ENCODE data around the gene OCA2.

Gene OCA2

DNA sequence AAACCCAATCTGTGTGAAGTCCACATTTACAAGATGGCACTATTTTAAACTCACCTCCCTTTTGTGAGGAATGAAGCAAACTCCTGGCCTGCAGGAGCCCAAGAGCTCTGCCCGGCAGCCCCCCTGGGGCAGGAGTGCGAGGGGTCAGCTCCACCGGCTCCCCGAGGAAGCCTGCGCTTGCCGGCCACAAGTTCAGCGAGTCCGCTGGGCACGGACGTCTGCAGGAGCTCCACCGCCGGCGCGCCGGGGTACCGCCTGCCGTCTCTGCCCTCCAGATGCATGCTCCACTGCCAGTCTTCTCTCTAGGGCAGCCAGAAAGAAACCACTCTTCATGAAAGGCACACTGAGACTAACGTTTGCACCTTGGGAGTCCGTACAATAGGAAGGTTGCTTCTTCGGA, 17.5 kb downstream of the OCA2 start:
- no peaks in the 10 kb centered on the region for H3K9me3 ChIP-seq (ENCODE audit: control insufficient read depth, low read length)
- no peaks in the 10 kb centered on the region for H3K4me1 ChIP-seq (ENCODE audit: control insufficient read depth, insufficient read depth, low read length)
- H3K27ac ChIP-seq (ENCODE audit: insufficient read depth, low read depth, low read length, poor library complexity, severe bottlenecking), result no peak overlapping the region
- no peaks in the 10 kb centered on the region for H3K27me3 ChIP-seq (ENCODE audit: control insufficient read depth, insufficient read depth, low read length, poor library complexity, severe bottlenecking)
- WGBS, 2 experiments, result 95 to 97% methylated on average over 20 of the region's 20 CpGs
- no peaks in the 10 kb centered on the region for H3K36me3 ChIP-seq (ENCODE audit: control insufficient read depth, insufficient read depth, low read length)
- H3K4me3 ChIP-seq (ENCODE audit: insufficient read depth, low read depth, low read length), result no peak overlapping the region

DNA sequence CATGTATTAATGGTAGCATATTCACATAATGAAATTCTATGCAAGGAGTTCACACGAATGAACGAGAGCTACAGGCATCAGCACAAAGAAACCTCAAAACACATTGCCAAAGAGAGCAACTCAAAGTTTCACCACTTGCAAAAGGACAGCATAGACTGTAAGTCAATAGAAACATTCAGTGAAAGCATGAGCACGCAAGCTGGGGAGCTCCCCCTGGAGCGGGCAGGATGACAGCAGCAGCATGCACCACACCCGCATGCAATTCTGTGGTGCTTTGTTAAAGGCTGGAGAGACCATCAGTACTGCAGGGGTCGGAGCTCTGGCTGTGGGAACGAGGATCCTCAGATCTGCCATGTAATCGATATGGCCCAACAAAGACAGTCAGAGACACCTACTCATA, 18.7 kb downstream of the OCA2 start:
- Histone ChIP-seq H3K27me3 (ENCODE audit: control insufficient read depth, insufficient read depth, low read length, poor library complexity, severe bottlenecking) (no peaks in the 10 kb centered on the region), H3K9me3 (ENCODE audit: control insufficient read depth, low read length) (no peaks in the 10 kb centered on the region), H3K27ac (ENCODE audit: insufficient read depth, low read depth, low read length, poor library complexity, severe bottlenecking) (no peak overlapping the region), H3K4me1 (ENCODE audit: control insufficient read depth, insufficient read depth, low read length) (no peaks in the 10 kb centered on the region), H3K36me3 (ENCODE audit: control insufficient read depth, insufficient read depth, low read length) (no peaks in the 10 kb centered on the region), H3K4me3 (ENCODE audit: insufficient read depth, low read depth, low read length) (no peak overlapping the region)
- 34 to 49% methylated on average over 8 of the region's 8 CpGs for WGBS, 2 experiments

DNA sequence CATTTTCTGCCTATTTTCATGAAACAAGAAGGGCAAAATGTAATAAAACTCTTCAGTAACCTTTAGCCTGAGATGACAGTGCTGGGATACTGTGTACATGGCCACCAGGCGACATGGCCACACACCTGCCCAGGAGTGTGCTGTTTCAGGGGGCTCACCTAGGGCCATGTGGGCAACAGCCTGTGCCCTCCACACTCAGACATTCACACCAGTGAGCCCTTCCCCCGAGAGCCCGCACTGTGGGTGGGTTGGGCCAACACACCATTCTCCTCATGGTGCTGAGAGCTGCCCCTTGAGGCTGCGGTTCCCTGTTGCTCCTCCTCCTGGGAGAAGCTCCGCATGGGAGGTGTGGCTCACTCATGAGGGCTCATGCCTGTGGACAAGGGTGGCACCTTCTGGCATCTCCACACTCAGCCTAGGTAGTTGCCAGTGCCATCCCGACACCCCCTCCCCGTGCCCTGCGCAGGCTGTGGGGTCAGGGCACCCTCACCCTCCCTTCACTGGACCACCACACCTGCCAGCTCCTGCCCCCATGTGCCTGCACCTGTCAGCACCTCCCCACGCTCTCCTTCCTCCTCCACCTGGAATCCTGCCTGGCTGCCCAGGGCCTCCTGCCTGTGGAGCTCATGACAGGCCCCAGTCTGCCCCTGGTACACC, 19.7 kb downstream of the OCA2 start:
- Histone ChIP-seq H3K27ac (ENCODE audit: insufficient read depth, low read depth, low read length, poor library complexity, severe bottlenecking) (no peak overlapping the region), H3K36me3 (ENCODE audit: control insufficient read depth, insufficient read depth, low read length) (no peaks in the 10 kb centered on the region), H3K4me3 (ENCODE audit: insufficient read depth, low read depth, low read length) (no peak overlapping the region), H3K27me3 (ENCODE audit: control insufficient read depth, insufficient read depth, low read length, poor library complexity, severe bottlenecking) (no peaks in the 10 kb centered on the region), H3K9me3 (ENCODE audit: control insufficient read depth, low read length) (no peaks in the 10 kb centered on the region), H3K4me1 (ENCODE audit: control insufficient read depth, insufficient read depth, low read length) (no peaks in the 10 kb centered on the region)
- WGBS, 2 experiments, result 90 to 92% methylated on average over 9 of the region's 9 CpGs

DNA sequence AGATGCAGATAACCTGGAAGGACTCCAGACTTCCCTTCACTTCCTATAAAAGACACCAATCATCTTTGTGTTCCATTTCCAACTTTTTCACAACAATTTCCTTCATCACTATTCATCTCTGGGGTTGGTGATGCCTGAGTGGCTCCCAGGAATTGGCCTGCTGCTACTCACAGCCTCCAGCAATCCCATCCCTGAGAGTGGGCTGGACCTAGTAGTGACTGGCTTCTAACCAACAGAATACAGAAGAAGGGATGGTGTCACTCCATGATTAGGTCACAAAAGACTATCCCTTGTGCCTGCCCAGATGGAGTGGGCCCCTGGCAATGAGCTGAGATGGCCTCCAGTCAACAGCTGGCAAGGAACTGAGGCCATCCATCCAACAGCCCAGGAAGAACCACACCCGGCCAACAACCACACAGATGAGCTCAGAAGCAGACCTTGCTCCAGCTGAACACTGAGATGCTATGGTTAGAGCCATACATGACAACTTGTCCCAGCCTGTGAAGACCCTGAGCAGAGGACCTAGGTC, 20.9 kb downstream of the OCA2 start:
- H3K4me3 ChIP-seq (ENCODE audit: insufficient read depth, low read depth, low read length), result no peak overlapping the region
- H3K36me3 ChIP-seq (ENCODE audit: control insufficient read depth, insufficient read depth, low read length), result no peaks in the 10 kb centered on the region
- no peaks in the 10 kb centered on the region for H3K4me1 ChIP-seq (ENCODE audit: control insufficient read depth, insufficient read depth, low read length)
- no peak overlapping the region for H3K27ac ChIP-seq (ENCODE audit: insufficient read depth, low read depth, low read length, poor library complexity, severe bottlenecking)
- H3K27me3 ChIP-seq (ENCODE audit: control insufficient read depth, insufficient read depth, low read length, poor library complexity, severe bottlenecking), result no peaks in the 10 kb centered on the region
- no peaks in the 10 kb centered on the region for H3K9me3 ChIP-seq (ENCODE audit: control insufficient read depth, low read length)
- 91 to 95% methylated on average over 1 of the region's 1 CpG for WGBS, 2 experiments

DNA sequence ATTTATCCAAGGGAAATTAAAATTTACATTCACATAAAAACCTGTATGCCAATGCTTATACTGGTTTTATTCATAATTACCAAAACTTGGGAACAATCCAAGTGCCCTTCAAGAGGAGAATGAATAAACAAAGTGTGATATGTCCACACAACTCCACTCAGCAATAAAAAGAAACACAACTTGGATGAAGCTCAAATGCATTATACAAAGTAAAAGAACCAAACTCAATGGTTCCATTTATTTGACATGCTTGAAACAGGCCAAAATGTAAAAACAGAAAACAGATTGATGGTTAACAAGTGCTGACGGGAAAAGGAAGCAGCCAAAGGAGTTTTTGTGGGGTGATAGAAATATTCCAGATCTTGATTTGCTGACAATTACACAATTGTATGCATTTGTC, 23.5 kb downstream of the OCA2 start:
- Histone ChIP-seq H3K27ac (ENCODE audit: insufficient read depth, low read depth, low read length, poor library complexity, severe bottlenecking) (no peak overlapping the region), H3K9me3 (ENCODE audit: control insufficient read depth, low read length) (no peaks in the 10 kb centered on the region), H3K4me1 (ENCODE audit: control insufficient read depth, insufficient read depth, low read length) (no peaks in the 10 kb centered on the region), H3K27me3 (ENCODE audit: control insufficient read depth, insufficient read depth, low read length, poor library complexity, severe bottlenecking) (no peaks in the 10 kb centered on the region), H3K4me3 (ENCODE audit: insufficient read depth, low read depth, low read length) (no peak overlapping the region), H3K36me3 (ENCODE audit: control insufficient read depth, insufficient read depth, low read length) (no peaks in the 10 kb centered on the region)
- WGBS, 2 experiments, result 83 to 100% methylated on average over 1 of the region's 1 CpG

DNA sequence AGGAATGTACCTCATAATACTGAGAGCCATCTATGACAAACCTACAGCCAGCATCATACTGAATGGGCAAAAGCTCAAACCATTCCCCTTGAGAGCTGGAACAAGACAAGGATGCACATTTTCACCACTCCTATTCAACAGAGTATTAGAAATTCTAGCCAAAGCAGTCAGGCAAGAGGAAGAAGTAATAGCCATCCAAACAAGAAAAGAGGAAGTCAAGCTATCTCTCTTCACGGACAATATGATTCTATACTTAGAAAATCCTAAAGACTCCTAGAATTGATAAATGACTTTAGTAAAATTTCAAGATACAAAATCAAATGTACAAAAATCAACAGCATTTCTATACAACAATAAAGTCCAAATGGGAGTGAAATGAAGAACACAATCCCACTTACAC, 30.2 kb downstream of the OCA2 start:
- WGBS, 2 experiments, result 100% methylated on average over 1 of the region's 1 CpG; no CpG with 5 or more reads in 1 of the 2 experiments
- no peak overlapping the region for H3K27ac ChIP-seq (ENCODE audit: insufficient read depth, low read depth, low read length, poor library complexity, severe bottlenecking)

DNA sequence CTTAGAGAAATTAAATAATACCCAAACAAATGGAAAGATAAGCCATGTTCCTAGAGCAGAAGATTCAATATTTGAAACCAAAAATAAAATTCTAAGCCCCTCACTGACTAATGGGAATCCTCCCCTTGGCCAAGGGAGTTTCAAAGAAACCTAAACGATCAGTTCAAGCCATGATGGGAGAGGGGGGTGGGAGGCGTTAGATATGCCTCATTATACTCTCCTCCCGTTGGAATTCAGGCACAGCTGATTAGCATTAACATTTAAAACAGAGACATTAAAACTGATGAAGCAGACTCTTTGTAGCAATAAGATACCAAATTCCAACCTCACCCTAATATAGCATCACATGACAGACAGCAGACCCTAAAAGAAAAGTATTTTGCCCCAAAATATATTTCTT, 32.9 kb downstream of the OCA2 start:
- H3K4me3 ChIP-seq (ENCODE audit: insufficient read depth, low read depth, low read length), result no peak overlapping the region
- no peaks in the 10 kb centered on the region for H3K36me3 ChIP-seq (ENCODE audit: control insufficient read depth, insufficient read depth, low read length)
- WGBS, 2 experiments, result 67 to 78% methylated on average over 1 to 3 of the region's 3 CpGs
- H3K27ac ChIP-seq (ENCODE audit: insufficient read depth, low read depth, low read length, poor library complexity, severe bottlenecking), result no peak overlapping the region
- H3K9me3 ChIP-seq (ENCODE audit: control insufficient read depth, low read length), result no peaks in the 10 kb centered on the region
- H3K27me3 ChIP-seq (ENCODE audit: control insufficient read depth, insufficient read depth, low read length, poor library complexity, severe bottlenecking), result no peaks in the 10 kb centered on the region
- H3K4me1 ChIP-seq (ENCODE audit: control insufficient read depth, insufficient read depth, low read length), result no peaks in the 10 kb centered on the region

More for the DNA sequence above, 30.2 kb downstream of the OCA2 start:
- Histone ChIP-seq H3K36me3 (ENCODE audit: control insufficient read depth, insufficient read depth, low read length) (no peaks in the 10 kb centered on the region), H3K27me3 (ENCODE audit: control insufficient read depth, insufficient read depth, low read length, poor library complexity, severe bottlenecking) (no peaks in the 10 kb centered on the region), H3K4me1 (ENCODE audit: control insufficient read depth, insufficient read depth, low read length) (no peaks in the 10 kb centered on the region), H3K9me3 (ENCODE audit: control insufficient read depth, low read length) (no peaks in the 10 kb centered on the region), H3K4me3 (ENCODE audit: insufficient read depth, low read depth, low read length) (no peak overlapping the region)

DNA sequence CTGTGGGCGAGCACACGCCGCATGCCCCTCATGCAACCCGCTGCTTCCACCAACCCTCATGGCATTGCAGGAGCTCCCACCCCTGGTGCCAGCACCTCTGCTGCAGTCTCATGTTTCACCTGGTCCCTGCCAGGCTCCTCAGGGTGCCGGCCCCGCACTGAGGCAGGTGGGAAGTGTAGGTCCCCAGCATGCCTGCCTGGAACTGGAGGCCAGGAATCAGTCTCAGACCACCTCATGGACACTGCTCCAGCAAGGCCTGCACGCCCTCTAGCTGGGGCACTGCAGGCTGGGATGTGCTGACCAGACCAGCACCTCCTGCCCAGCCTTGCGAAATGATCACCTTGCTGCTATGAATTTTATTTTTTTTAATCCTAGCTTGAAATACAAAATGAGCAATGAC, 39.1 kb downstream of the OCA2 start:
- H3K9me3 ChIP-seq (ENCODE audit: control insufficient read depth, low read length), result no peaks in the 10 kb centered on the region
- no peaks in the 10 kb centered on the region for H3K4me1 ChIP-seq (ENCODE audit: control insufficient read depth, insufficient read depth, low read length)
- H3K27me3 ChIP-seq (ENCODE audit: control insufficient read depth, insufficient read depth, low read length, poor library complexity, severe bottlenecking), result no peaks in the 10 kb centered on the region
- H3K4me3 ChIP-seq (ENCODE audit: insufficient read depth, low read depth, low read length), result no peak overlapping the region
- H3K27ac ChIP-seq (ENCODE audit: insufficient read depth, low read depth, low read length, poor library complexity, severe bottlenecking), result no peak overlapping the region
- WGBS, 2 experiments, result 92 to 94% methylated on average over 8 of the region's 8 CpGs
- H3K36me3 ChIP-seq (ENCODE audit: control insufficient read depth, insufficient read depth, low read length), result no peaks in the 10 kb centered on the region

DNA sequence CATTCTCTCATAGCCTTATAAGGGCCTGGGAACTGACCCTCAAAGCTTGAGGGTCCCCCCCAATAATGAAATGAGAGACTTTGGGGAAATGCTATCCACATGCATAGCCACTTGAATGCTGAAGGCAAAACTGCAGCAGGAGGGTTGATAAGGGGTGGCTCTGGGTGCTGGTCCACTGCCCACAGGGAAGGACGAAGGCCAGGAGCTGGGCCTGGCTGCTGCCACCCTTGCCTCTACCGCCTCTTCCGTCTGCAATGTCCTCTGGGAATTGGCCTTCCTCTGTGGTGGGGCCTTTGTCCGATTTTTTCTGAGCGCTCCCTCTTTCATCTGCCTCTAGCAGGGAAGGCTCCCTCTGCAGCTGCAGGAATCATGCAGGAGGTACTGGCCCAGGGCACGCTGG, 41.0 kb downstream of the OCA2 start:
- WGBS, 2 experiments, result 96% methylated on average over 6 of the region's 6 CpGs
- Histone ChIP-seq H3K27me3 (ENCODE audit: control insufficient read depth, insufficient read depth, low read length, poor library complexity, severe bottlenecking) (no peaks in the 10 kb centered on the region), H3K9me3 (ENCODE audit: control insufficient read depth, low read length) (no peaks in the 10 kb centered on the region), H3K4me1 (ENCODE audit: control insufficient read depth, insufficient read depth, low read length) (no peaks in the 10 kb centered on the region), H3K36me3 (ENCODE audit: control insufficient read depth, insufficient read depth, low read length) (no peaks in the 10 kb centered on the region), H3K27ac (ENCODE audit: insufficient read depth, low read depth, low read length, poor library complexity, severe bottlenecking) (no peak overlapping the region), H3K4me3 (ENCODE audit: insufficient read depth, low read depth, low read length) (no peak overlapping the region)

DNA sequence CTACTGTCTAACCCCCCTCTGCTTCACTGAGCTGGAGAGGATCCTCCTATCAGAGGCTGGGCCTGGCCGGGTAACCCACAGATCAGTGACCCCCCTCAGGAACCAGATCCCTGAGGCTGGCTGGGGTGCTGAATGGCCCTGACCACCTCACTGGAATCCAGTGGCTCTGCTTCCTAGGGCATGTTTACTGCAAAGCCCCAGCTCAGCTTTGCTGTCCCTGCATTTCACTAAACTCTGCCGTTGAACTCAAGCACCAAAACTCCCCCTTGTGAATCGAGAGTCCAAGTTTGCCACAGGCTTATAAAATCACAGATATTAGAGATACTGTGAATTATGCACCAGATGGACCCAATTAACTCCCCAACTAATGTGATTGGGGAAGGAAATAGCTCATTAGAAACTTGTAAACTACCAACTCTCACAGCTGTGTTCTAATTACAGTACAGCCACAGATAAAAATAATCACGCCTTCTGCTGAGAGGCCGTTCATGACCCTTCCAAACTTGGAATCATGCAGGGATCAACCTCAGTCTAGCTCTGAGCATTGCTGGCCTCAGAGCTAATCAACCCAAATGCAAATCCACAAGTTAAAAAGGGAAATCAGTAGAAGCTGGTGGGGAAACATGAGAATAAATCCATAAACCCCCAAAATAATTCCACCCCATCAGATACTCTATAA, 47.0 kb downstream of the OCA2 start:
- H3K4me3 ChIP-seq (ENCODE audit: insufficient read depth, low read depth, low read length), result no peak overlapping the region
- no peaks in the 10 kb centered on the region for H3K27me3 ChIP-seq (ENCODE audit: control insufficient read depth, insufficient read depth, low read length, poor library complexity, severe bottlenecking)
- WGBS, 2 experiments, result 92 to 93% methylated on average over 4 to 5 of the region's 5 CpGs
- no peak overlapping the region for H3K27ac ChIP-seq (ENCODE audit: insufficient read depth, low read depth, low read length, poor library complexity, severe bottlenecking)
- H3K36me3 ChIP-seq (ENCODE audit: control insufficient read depth, insufficient read depth, low read length), result no peaks in the 10 kb centered on the region
- no peaks in the 10 kb centered on the region for H3K9me3 ChIP-seq (ENCODE audit: control insufficient read depth, low read length)
- H3K4me1 ChIP-seq (ENCODE audit: control insufficient read depth, insufficient read depth, low read length), result no peaks in the 10 kb centered on the region

Data from ectodermal cell (in vitro differentiated cells).